Adrenal gland (tissue), 12 donors: ENCODE measurements around the gene IL1RAPL2. TPM values are rescaled to one million over a fixed set of nuclear protein-coding genes. Genes with fewer than 3 reads are reported as not detected.

ENCODE experiments used
- DNase-seq, 7 donors: peaks; one replicate each; pipeline ENCODE4 v3.0.0-alpha.2; 2019 to 2020
- H3K27ac ChIP-seq, 5 donors: fragments of 200-600 bp; sonication (generic) in 4 of 5; 1 replicate in 3 of 5; 2 replicates in 2 of 5; pipeline versions ENCODE4 v1.5.1 to v1.8.0; 2016 to 2020; ENCODE audit warnings: mild to moderate bottlenecking in 1 of 5
- H3K27me3 ChIP-seq: fragments of 200-600 bp; 2 replicates; pipeline ENCODE4 v1.8.0; 2021
- H3K36me3 ChIP-seq, 2 donors: fragments of 200-600 bp; replicated peaks in 1 of 2; 1 replicate in 1 of 2; 2 replicates in 1 of 2; pipeline versions ENCODE4 v1.5.1 to v1.8.0; 2018 to 2022
- H3K4me1 ChIP-seq, 2 donors: fragments of 200-600 bp; replicated peaks in 1 of 2; 1 replicate in 1 of 2; 2 replicates in 1 of 2; pipeline versions ENCODE4 v1.5.1 to v1.8.0; 2018 to 2021
- H3K4me3 ChIP-seq, 4 donors: fragments of 200-600 bp; sonication (generic) in 3 of 4; one replicate each; pipeline ENCODE4 v1.5.1; 2016 to 2018
- H3K9me3 ChIP-seq, 3 donors: fragments of 200-600 bp; sonication (generic) in 1 of 3; replicated peaks in 1 of 3; 1 replicate in 2 of 3; 2 replicates in 1 of 3; pipeline versions ENCODE4 v1.5.1 to v1.8.0; 2016 to 2021
- CTCF ChIP-seq, 6 experiments: fragments of 450-650 bp in 4 of 6; fragments of 200-600 bp in 2 of 6; sonication (generic) in 1 of 6; IDR thresholded peaks; 1 replicate in 5 of 6; 2 replicates in 1 of 6; pipeline versions ENCODE4 v1.5.1 to v1.8.0; 2016 to 2021; ENCODE audit warnings: antibody characterized with exemption in 6 of 6, mild to moderate bottlenecking in 2 of 6, moderate library complexity in 1 of 6
- POLR2A ChIP-seq, 2 donors: fragments of 450-650 bp; IDR thresholded peaks; one replicate each; pipeline ENCODE4 v1.6.1; 2017; ENCODE audit warnings: antibody characterized with exemption in 2 of 2, mild to moderate bottlenecking in 2 of 2, moderate library complexity in 1 of 2
- WGBS, 4 donors: extraction: QIAGEN DNeasy Blood & Tissue Kit in 2 of 4; methylation state at CpG; one replicate each; pipeline versions ENCODE4 v1.1.5 to v1.1.7; 2013 to 2017; 5-methylcytosine and 5-hydroxymethylcytosine counted together
- intact Hi-C, 2 donors: fragments of 100-400 bp; cut with DNase I; formaldehyde crosslinking; loops; one replicate each; pipeline versions ENCODE4 v1.14.1 to v1.15.0; 2022 to 2023
- polyA plus RNA-seq, 3 donors: library from polyadenylated mRNA; stranded (reverse); fragments of 200-250 nt in 2 of 3; fragments of 350-450 nt in 1 of 3; fragmentation: Illumina TruSeq in 1 of 3; extraction: RNeasy Lipid Tissue Mini Kit (QIAGEN cat#74804) in 1 of 3; gene quantifications; one replicate each; pipeline ENCODE4 v1.2.3, GENCODE V29; 2013 to 2014
- total RNA-seq, 9 donors: library from RNA; depleted of rRNA in 4 of 9; stranded (reverse); fragments of >200 nt in 4 of 9; fragments of 120-200 nt in 1 of 9; fragmentation: NEBNext Ultra II Directional in 1 of 9; extraction: Animal tissue kit (Norgen Biotek cat#: 25700) in 1 of 9; gene quantifications; one replicate each; pipeline versions ENCODE4 v1.1.0 to v1.2.4, GENCODE V29; 2013 to 2023
- donor health status: healthy with polysubstance abuse.
- donor health status: Bipolar disorder and iron deficiency.
- donor health status: DM: yes; HTN: yes; CAD: no.
- donor health status: DM: no; HTN: no; CAD: no.
- donor health status: DM: no; HTN: no; CAD: no.
- donor health status: DM: yes; HTN: yes; CAD: no.

IL1RAPL2 gene
- total and polyA plus RNA-seq, 12 donors = 0.27 to 8.4 (median 0.64) TPM; not detected in 5

- TF ChIP-seq POLR2A (IDR thresholded peaks at IDR 0.05) (no peak), CTCF (IDR thresholded peaks at IDR 0.05) (no peak)
- Histone ChIP-seq H3K27me3 (no peaks in the 10 kb centered on the region), H3K4me3 (no peak overlapping the region), H3K4me1 (no peaks in the 10 kb centered on the region), H3K9me3 (no peaks in the 10 kb centered on the region), H3K36me3 (no peaks in the 10 kb centered on the region), H3K27ac (no peak overlapping the region)
- intact Hi-C loops = no loop called here
- DNase-seq = no peak
Measured at GRCh38 chrX:105471597-105471996, 905.6 kb downstream of the IL1RAPL2 start.

- Histone ChIP-seq H3K9me3 (no peaks in the 10 kb centered on the region), H3K27me3 (no peaks in the 10 kb centered on the region), H3K4me3 (no peak overlapping the region), H3K27ac (no peak overlapping the region), H3K36me3 (no peaks in the 10 kb centered on the region), H3K4me1 (no peaks in the 10 kb centered on the region)
- DNase-seq = peak in 1 of 7 donors; percentile 53
- TF ChIP-seq CTCF (IDR thresholded peaks at IDR 0.05) (no peak), POLR2A (IDR thresholded peaks at IDR 0.05) (no peak)
- intact Hi-C loops = no loop called here
Measured at GRCh38 chrX:105475801-105476200, 909.8 kb downstream of the IL1RAPL2 start.

- Histone ChIP-seq H3K4me3 (no peak overlapping the region), H3K27ac (no peak overlapping the region), H3K9me3 (no peaks in the 10 kb centered on the region), H3K36me3 (no peaks in the 10 kb centered on the region), H3K4me1 (no peaks in the 10 kb centered on the region), H3K27me3 (no peaks in the 10 kb centered on the region)
- DNase-seq = no peak
- no peak for TF ChIP-seq POLR2A (IDR thresholded peaks at IDR 0.05)
- TF ChIP-seq CTCF (IDR thresholded peaks at IDR 0.05) = no peak
- intact Hi-C loops = no loop called here
- WGBS, 4 donors = 75 to 100% (median 91%) methylated on average over 1 of the region's 1 CpG
Measured at GRCh38 chrX:105477351-105477750, 911.4 kb downstream of the IL1RAPL2 start.

GRCh38 chrX:105480646-105481310, 914.8 kb downstream of the IL1RAPL2 start:
- H3K36me3 ChIP-seq = no peaks in the 10 kb centered on the region
- no peaks in the 10 kb centered on the region for H3K9me3 ChIP-seq
- no peak overlapping the region for H3K27ac ChIP-seq
- WGBS, 4 donors = 76 to 100% (median 90%) methylated on average over 1 of the region's 1 CpG
- H3K4me3 ChIP-seq = no peak overlapping the region
- H3K4me1 ChIP-seq = no peaks in the 10 kb centered on the region
- DNase-seq = no peak
- intact Hi-C loops = no loop called here
- no peaks in the 10 kb centered on the region for H3K27me3 ChIP-seq
- TF ChIP-seq CTCF (IDR thresholded peaks at IDR 0.05) = no peak
- no peak for TF ChIP-seq POLR2A (IDR thresholded peaks at IDR 0.05)
